Neural progenitor cell (in vitro differentiated cells): ENCODE results near the gene EFNA5. TPM values are rescaled to one million over a fixed set of nuclear protein-coding genes. Genes with fewer than 3 reads are reported as not detected.

Experiments
- DNase-seq: peaks from one replicate; pipeline ENCODE4 v3.0.0-alpha.2; 2016; ENCODE audit warnings: low spot score
- H2AFZ ChIP-seq: fragments of 200-600 bp; sonication (generic); replicated peaks from 2 replicates; pipeline ENCODE4 v1.6.1; 2016; ENCODE audit warnings: antibody characterized with exemption
- H3F3A ChIP-seq: fragments of 200-600 bp; sonication (generic); 2 replicates; pipeline ENCODE4 v1.6.1; 2016; ENCODE audit warnings: antibody characterized with exemption, low read depth
- H3K27ac ChIP-seq: fragments of 200-600 bp; sonication (generic); 2 replicates; pipeline ENCODE4 v1.5.1; 2016; ENCODE audit warnings: mild to moderate bottlenecking
- H3K27me3 ChIP-seq: fragments of 200-600 bp; sonication (generic); 2 replicates; pipeline ENCODE4 v1.6.1; 2016; ENCODE audit warnings: mild to moderate bottlenecking, moderate library complexity
- H3K36me3 ChIP-seq: fragments of 200-600 bp; sonication (generic); 2 replicates; pipeline ENCODE4 v1.5.1; 2016
- H3K4me1 ChIP-seq: fragments of 200-600 bp; sonication (generic); 2 replicates; pipeline ENCODE4 v1.6.1; 2016; ENCODE audit warnings: mixed run types
- H3K4me2 ChIP-seq: fragments of 200-600 bp; sonication (generic); 2 replicates; pipeline ENCODE4 v1.6.1; 2016
- H3K4me3 ChIP-seq: fragments of 200-600 bp; sonication (generic); 2 replicates; pipeline ENCODE4 v1.5.1; 2016
- H3K79me2 ChIP-seq: fragments of 200-600 bp; sonication (generic); 2 replicates; pipeline ENCODE4 v1.6.1; 2016; ENCODE audit warnings: low read depth
- H3K9ac ChIP-seq: fragments of 200-600 bp; sonication (generic); 2 replicates; pipeline ENCODE4 v1.6.1; 2016
- H3K9me3 ChIP-seq: fragments of 200-600 bp; sonication (generic); 2 replicates; pipeline ENCODE4 v1.5.1; 2016; ENCODE audit warnings: low read depth
- H4K20me1 ChIP-seq: fragments of 200-600 bp; sonication (generic); 2 replicates; pipeline ENCODE4 v1.6.1; 2016; ENCODE audit warnings: low read depth
- H3K27ac Mint-ChIP-seq: 3 replicates; pipeline ENCODE4 v1.8.0; 2021; ENCODE audit warnings: mixed read lengths
- H3K27me3 Mint-ChIP-seq: 2 replicates; pipeline ENCODE4 v1.8.0; 2022; ENCODE audit warnings: low read depth, mild to moderate bottlenecking, inconsistent platforms, moderate library complexity, mixed read lengths; ENCODE audit not compliant: insufficient read depth
- H3K36me3 Mint-ChIP-seq: 3 replicates; pipeline ENCODE4 v1.8.0; 2021; ENCODE audit warnings: mixed read lengths
- H3K4me1 Mint-ChIP-seq: 3 replicates; pipeline ENCODE4 v1.8.0; 2021; ENCODE audit warnings: mixed read lengths
- H3K4me3 Mint-ChIP-seq: 3 replicates; pipeline ENCODE4 v1.8.0; 2021; ENCODE audit warnings: mild to moderate bottlenecking, moderate library complexity, mixed read lengths
- H3K9me3 Mint-ChIP-seq: 3 replicates; pipeline ENCODE4 v1.8.0; 2020; ENCODE audit warnings: mixed read lengths
- EZH2 ChIP-seq: fragments of 200-600 bp; sonication (generic); IDR thresholded peaks from 2 replicates; pipeline ENCODE4 v1.6.1; 2017; ENCODE audit warnings: antibody characterized with exemption, mild to moderate bottlenecking, moderate library complexity
- EZH2phosphoT487 ChIP-seq: fragments of 200-600 bp; sonication (generic); IDR thresholded peaks from 2 replicates; pipeline ENCODE4 v1.6.1; 2017; ENCODE audit warnings: antibody characterized with exemption
- total RNA-seq: library from RNA; depleted of rRNA; stranded (reverse); fragments of >200 nt; gene quantifications from 2 replicates; pipeline ENCODE4 v1.2.3, GENCODE V29; 2015; ENCODE audit warnings: low replicate concordance
- TF ChIP-seq, protein P1 (sequence below): fragments of 200-600 bp; sonication (generic); IDR thresholded peaks from 2 replicates; pipeline ENCODE4 v1.5.1; 2017; ENCODE audit warnings: antibody characterized with exemption, mild to moderate bottlenecking

EFNA5 gene
- total RNA-seq, 1 donor from 2014 or later = 105 TPM

DNA sequence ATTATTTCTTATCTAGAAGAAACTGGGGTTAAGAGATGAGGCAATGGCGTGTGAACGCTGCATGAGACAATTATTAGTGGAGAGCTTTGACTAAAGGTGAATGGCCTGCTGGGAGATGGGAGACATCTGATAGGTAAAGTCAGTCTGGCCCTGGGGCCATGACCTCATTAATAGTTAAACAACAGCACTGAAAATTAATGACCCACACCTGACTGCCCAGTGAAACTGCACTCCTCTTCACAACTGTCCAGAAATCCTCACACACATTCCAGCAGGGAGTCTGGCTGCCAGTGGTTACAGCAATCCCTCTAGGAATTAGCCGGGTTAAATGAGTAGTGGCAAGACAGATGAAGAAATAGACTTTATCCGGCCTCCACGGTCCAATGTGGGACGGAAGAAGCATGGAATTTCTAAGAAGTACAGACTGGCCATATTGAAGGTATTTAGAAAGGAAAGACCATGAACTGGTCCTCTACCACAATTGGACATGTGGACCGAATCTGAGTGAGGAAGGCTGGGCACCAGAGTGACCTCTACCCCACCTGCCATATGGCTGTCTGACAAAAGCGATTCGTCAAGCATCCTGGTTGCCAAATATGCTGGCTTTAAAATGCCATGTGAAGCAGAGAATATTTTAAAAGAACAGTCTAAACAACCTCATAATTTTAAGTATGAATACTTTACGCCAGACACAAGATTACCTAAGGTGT lies 138.4 kb downstream of the EFNA5 start:
- peak; percentile 34 for DNase-seq
- H3K4me3 Mint-ChIP-seq = no peak overlapping the region
- Histone ChIP-seq H3K9ac (no peak overlapping the region), H3K4me2 (peak overlapping the region; percentile 36), H3K4me1 (peaks cover 78% of the 10 kb centered on the region), H3K4me3 (no peak overlapping the region), H3F3A (peaks cover 35% of the 10 kb centered on the region), H2AFZ (no peak overlapping the region), H3K27ac (no peak overlapping the region), H4K20me1 (peaks cover 100% of the 10 kb centered on the region), H3K36me3 (no peaks in the 10 kb centered on the region), H3K9me3 (no peaks in the 10 kb centered on the region), H3K27me3 (no peaks in the 10 kb centered on the region), H3K79me2 (peaks cover 100% of the 10 kb centered on the region)
- H3K27ac Mint-ChIP-seq = peak overlapping the region; percentile 6
- H3K36me3 Mint-ChIP-seq = peaks cover 8% of the 10 kb centered on the region
- no peaks in the 10 kb centered on the region for H3K9me3 Mint-ChIP-seq
- peaks cover 52% of the 10 kb centered on the region for H3K4me1 Mint-ChIP-seq
- H3K27me3 Mint-ChIP-seq = peaks cover 2% of the 10 kb centered on the region
- TF ChIP-seq EZH2 (no peak), EZH2phosphoT487 (no peak)
- TF ChIP-seq, protein P1, sequence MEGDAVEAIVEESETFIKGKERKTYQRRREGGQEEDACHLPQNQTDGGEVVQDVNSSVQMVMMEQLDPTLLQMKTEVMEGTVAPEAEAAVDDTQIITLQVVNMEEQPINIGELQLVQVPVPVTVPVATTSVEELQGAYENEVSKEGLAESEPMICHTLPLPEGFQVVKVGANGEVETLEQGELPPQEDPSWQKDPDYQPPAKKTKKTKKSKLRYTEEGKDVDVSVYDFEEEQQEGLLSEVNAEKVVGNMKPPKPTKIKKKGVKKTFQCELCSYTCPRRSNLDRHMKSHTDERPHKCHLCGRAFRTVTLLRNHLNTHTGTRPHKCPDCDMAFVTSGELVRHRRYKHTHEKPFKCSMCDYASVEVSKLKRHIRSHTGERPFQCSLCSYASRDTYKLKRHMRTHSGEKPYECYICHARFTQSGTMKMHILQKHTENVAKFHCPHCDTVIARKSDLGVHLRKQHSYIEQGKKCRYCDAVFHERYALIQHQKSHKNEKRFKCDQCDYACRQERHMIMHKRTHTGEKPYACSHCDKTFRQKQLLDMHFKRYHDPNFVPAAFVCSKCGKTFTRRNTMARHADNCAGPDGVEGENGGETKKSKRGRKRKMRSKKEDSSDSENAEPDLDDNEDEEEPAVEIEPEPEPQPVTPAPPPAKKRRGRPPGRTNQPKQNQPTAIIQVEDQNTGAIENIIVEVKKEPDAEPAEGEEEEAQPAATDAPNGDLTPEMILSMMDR = no peak

GRCh38 chr5:107531308-107531707 lies 139.4 kb downstream of the EFNA5 start:
- H3K79me2 ChIP-seq = peaks cover 100% of the 10 kb centered on the region

DNA sequence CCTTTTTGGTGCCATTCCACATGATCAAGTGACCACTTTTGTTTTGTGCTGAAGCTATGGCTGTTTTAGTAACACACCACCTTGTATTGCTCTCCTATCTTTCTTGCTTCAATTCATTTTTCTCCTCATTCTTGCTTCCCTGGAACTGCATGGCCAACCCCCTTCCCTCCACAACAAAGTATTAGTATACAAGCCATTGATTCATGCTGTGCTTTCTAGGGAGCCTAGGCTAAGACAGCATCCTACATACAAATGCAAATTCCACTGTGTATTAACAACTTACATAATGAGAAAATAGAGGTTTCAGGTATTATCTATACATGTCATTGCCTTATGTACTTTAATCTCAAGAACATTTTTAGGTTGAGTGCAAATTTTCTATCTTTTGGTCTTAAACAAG lies 141.1 kb downstream of the EFNA5 start:
- peaks cover 45% of the 10 kb centered on the region for H3K4me1 Mint-ChIP-seq
- H3K27me3 Mint-ChIP-seq = peaks cover 2% of the 10 kb centered on the region
- no peaks in the 10 kb centered on the region for H3K9me3 ChIP-seq
- peaks cover 100% of the 10 kb centered on the region for H4K20me1 ChIP-seq
- H3K27me3 ChIP-seq = no peaks in the 10 kb centered on the region
- TF ChIP-seq EZH2phosphoT487 (no peak), EZH2 (no peak)
- TF ChIP-seq, protein P1 = no peak
- no peak overlapping the region for H2AFZ ChIP-seq
- no peak overlapping the region for H3K27ac Mint-ChIP-seq
- H3K4me3 ChIP-seq = no peak overlapping the region
- no peak overlapping the region for H3K9ac ChIP-seq
- H3K4me1 ChIP-seq = peaks cover 61% of the 10 kb centered on the region
- peak overlapping the region; percentile 7 for H3K4me2 ChIP-seq
- no peak overlapping the region for H3K27ac ChIP-seq
- no peak for DNase-seq
- no peaks in the 10 kb centered on the region for H3K9me3 Mint-ChIP-seq
- H3K79me2 ChIP-seq = peaks cover 100% of the 10 kb centered on the region
- peaks cover 30% of the 10 kb centered on the region for H3F3A ChIP-seq
- H3K36me3 Mint-ChIP-seq = peaks cover 8% of the 10 kb centered on the region
- no peaks in the 10 kb centered on the region for H3K36me3 ChIP-seq
- no peak overlapping the region for H3K4me3 Mint-ChIP-seq

More at GRCh38 chr5:107531308-107531707, 139.4 kb downstream of the EFNA5 start:
- no peak overlapping the region for H2AFZ ChIP-seq
- no peak overlapping the region for H3K4me3 Mint-ChIP-seq
- H3K9ac ChIP-seq = no peak overlapping the region
- H3K4me2 ChIP-seq = no peak overlapping the region
- H3K9me3 Mint-ChIP-seq = no peaks in the 10 kb centered on the region
- peaks cover 100% of the 10 kb centered on the region for H4K20me1 ChIP-seq
- H3K4me1 ChIP-seq = peaks cover 74% of the 10 kb centered on the region
- H3K27ac ChIP-seq = no peak overlapping the region
- H3K4me1 Mint-ChIP-seq = peaks cover 52% of the 10 kb centered on the region
- H3K4me3 ChIP-seq = no peak overlapping the region
- TF ChIP-seq EZH2 (no peak), EZH2phosphoT487 (no peak)
- TF ChIP-seq, protein P1 = no peak
- no peaks in the 10 kb centered on the region for H3K36me3 ChIP-seq
- H3K27me3 Mint-ChIP-seq = peaks cover 2% of the 10 kb centered on the region
- no peaks in the 10 kb centered on the region for H3K27me3 ChIP-seq
- H3K27ac Mint-ChIP-seq = no peak overlapping the region
- no peak for DNase-seq
- no peaks in the 10 kb centered on the region for H3K9me3 ChIP-seq
- H3K36me3 Mint-ChIP-seq = peaks cover 8% of the 10 kb centered on the region
- peaks cover 35% of the 10 kb centered on the region for H3F3A ChIP-seq
